Measurements from ENCODE around the gene NECAB2. TPM values are rescaled to one million over a fixed set of nuclear protein-coding genes. Genes with fewer than 3 reads are reported as not detected.

The NECAB2 gene
- total and polyA plus RNA-seq, 2 of the 8 experiments (the other 6 are each of a cell fraction or from before 2014, with no cell fraction given), result 3.6 to 4.2 TPM

DNA sequence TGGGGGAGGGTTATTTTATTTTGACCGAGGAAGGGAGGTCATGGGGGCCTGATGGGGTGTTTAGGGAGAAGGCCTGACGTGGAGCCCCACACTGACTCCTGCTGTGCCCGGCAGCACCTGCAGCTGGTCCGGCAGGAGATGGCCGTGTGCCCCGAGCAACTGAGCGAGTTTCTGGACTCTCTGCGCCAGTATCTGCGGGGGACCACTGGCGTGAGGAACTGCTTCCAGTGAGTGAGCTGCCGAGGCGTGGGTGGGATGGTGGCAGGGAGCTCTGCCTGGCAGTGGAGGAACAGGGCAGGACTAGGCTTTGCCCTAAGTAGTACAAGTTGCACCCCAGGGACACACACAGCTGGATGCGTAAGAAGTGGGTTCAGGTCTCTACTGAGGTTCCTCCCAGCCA, 30.0 kb downstream of the NECAB2 start (continued):
- TF ChIP-seq BACH1 (IDR thresholded peaks at IDR 0.05; ENCODE audit: low read length), result no peak
